ENCODE results near the gene IGHMBP2.
"Not testable (repeated sequence)": the region's sequence is repeated elsewhere in the genome, so short reads cannot be mapped to it uniquely, and the experiment has no call there.

Gene IGHMBP2

GRCh38 chr11:68962527-68963250 lies 59.0 kb downstream of the IGHMBP2 start:
- ATAC-seq (replicated peaks) (peak; percentile 60 to 74), DNase-seq (no peak)
- H3K36me3 Mint-ChIP-seq, result no peaks in the 10 kb centered on the region
- H3K4me3 Mint-ChIP-seq, result no peak overlapping the region
- peaks cover 3 to 27% of the 10 kb centered on the region in 2 donors for H3K27me3 Mint-ChIP-seq
- peak overlapping the region; percentile 79 for H3K27ac Mint-ChIP-seq
- no peaks in the 10 kb centered on the region for H3K9me3 Mint-ChIP-seq
- H3K4me1 Mint-ChIP-seq, result peaks cover 3 to 8% of the 10 kb centered on the region in 2 donors

DNA sequence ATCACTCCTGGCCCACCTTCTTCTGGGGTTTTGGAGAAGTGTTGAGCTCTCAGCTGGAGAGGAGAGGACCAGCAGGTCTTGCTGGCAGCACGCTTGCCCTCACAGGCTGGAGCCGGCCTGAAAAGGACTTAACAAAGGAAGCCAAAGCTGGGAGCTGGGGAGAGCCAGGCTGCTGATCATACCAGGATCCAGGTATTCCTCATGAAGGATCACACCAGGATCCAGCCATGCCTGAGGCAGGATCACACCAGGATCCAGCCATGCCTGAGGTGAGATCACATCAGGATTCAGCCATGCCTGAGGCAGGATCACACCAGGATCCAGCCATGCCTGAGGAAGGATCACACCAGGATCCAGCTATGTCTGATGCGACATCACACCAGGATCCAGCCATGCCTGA lies 60.1 kb downstream of the IGHMBP2 start:
- Mint-ChIP-seq H3K4me3 (no peak overlapping the region), H3K27ac (no peak overlapping the region), H3K9me3 (no peaks in the 10 kb centered on the region), H3K27me3 (peaks cover 14 to 38% of the 10 kb centered on the region in 2 donors), H3K36me3 (no peaks in the 10 kb centered on the region), H3K4me1 (peaks cover 3 to 8% of the 10 kb centered on the region in 2 donors)
- ATAC-seq (replicated peaks), result no peak
- DNase-seq, result no peak

- H3K27me3 Mint-ChIP-seq, result peaks cover 15 to 39% of the 10 kb centered on the region in 2 donors
- DNase-seq (no peak), ATAC-seq (replicated peaks) (no peak)
- H3K36me3 Mint-ChIP-seq, result no peaks in the 10 kb centered on the region
- peaks cover 0 to under 1% of the 10 kb centered on the region in 2 donors for H3K9me3 Mint-ChIP-seq
- H3K4me3 Mint-ChIP-seq, result no peak overlapping the region
- H3K27ac Mint-ChIP-seq, result no peak overlapping the region
- H3K4me1 Mint-ChIP-seq, result peaks cover 3 to 8% of the 10 kb centered on the region in 2 donors
Observed at GRCh38 chr11:68965901-68966853, 62.5 kb downstream of the IGHMBP2 start.

DNA sequence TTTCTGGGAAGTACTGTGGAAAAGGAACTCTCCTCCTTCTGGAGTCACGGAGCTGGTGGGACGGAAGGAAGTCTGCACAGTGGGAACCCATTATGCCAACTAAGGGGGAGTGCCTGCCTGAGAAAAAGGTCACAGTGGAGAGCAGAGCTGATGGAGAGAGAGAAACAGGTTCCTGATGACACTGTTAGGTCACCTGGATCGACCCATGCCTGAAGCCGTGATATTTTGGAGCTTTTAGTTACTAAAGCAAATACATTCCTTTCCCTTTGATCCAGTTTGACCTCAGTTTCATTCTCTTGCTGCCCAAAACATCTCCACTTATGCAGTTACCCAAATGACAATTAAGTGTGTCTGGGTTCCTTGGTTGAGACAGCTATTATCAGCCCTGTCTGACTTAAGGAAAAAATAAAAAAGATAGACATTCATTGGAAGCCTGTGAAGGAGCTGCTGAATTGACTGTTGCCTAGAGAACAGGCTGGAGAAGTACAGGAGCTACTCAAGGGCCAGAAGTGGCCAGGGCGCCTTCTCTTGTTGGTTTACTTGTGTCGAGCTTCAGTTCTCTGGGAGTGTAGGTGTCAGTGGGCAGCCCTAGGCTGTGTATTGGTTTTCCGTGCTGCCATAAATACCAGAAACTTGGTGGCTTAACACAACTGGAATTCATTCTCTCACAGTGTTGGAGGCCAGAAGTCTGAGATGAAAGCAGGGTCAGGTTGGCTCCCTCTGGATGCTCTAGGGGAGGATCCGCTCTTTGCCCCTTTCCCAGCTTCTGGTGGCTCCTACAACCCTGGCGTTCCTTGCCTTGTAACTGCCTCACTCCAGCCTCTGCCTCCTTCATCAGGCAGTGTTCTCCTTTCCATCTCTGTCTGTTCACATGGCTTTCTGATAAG lies 63.4 kb downstream of the IGHMBP2 start:
- ATAC-seq (replicated peaks), result no peak
- H3K4me3 Mint-ChIP-seq, result no peak overlapping the region
- no peak overlapping the region for H3K27ac Mint-ChIP-seq
- H3K4me1 Mint-ChIP-seq, result peaks cover 3 to 8% of the 10 kb centered on the region in 2 donors
- peaks cover 0 to 4% of the 10 kb centered on the region in 2 donors for H3K9me3 Mint-ChIP-seq
- no peak for DNase-seq
- H3K27me3 Mint-ChIP-seq, result peaks cover 15 to 45% of the 10 kb centered on the region in 2 donors
- no peaks in the 10 kb centered on the region for H3K36me3 Mint-ChIP-seq

GRCh38 chr11:68968306-68969250 lies 64.9 kb downstream of the IGHMBP2 start:
- DNase-seq (no peak), ATAC-seq (replicated peaks) (no peak)
- H3K27ac Mint-ChIP-seq, result no peak overlapping the region
- no peaks in the 10 kb centered on the region for H3K36me3 Mint-ChIP-seq
- H3K4me3 Mint-ChIP-seq, result no peak overlapping the region
- no peaks in the 10 kb centered on the region for H3K4me1 Mint-ChIP-seq
- peaks cover 20 to 51% of the 10 kb centered on the region in 2 donors for H3K27me3 Mint-ChIP-seq
- H3K9me3 Mint-ChIP-seq, result peaks cover 0 to 4% of the 10 kb centered on the region in 2 donors

- no peaks in the 10 kb centered on the region for H3K36me3 Mint-ChIP-seq
- peaks cover 20 to 51% of the 10 kb centered on the region in 2 donors for H3K27me3 Mint-ChIP-seq
- no peaks in the 10 kb centered on the region for H3K4me1 Mint-ChIP-seq
- no peak overlapping the region for H3K27ac Mint-ChIP-seq
- DNase-seq, result no peak
- ATAC-seq (replicated peaks), result no peak
- H3K9me3 Mint-ChIP-seq, result peaks cover 0 to 4% of the 10 kb centered on the region in 2 donors
- H3K4me3 Mint-ChIP-seq, result no peak overlapping the region
Observed at GRCh38 chr11:68969386-68969785, 65.7 kb downstream of the IGHMBP2 start.

DNA sequence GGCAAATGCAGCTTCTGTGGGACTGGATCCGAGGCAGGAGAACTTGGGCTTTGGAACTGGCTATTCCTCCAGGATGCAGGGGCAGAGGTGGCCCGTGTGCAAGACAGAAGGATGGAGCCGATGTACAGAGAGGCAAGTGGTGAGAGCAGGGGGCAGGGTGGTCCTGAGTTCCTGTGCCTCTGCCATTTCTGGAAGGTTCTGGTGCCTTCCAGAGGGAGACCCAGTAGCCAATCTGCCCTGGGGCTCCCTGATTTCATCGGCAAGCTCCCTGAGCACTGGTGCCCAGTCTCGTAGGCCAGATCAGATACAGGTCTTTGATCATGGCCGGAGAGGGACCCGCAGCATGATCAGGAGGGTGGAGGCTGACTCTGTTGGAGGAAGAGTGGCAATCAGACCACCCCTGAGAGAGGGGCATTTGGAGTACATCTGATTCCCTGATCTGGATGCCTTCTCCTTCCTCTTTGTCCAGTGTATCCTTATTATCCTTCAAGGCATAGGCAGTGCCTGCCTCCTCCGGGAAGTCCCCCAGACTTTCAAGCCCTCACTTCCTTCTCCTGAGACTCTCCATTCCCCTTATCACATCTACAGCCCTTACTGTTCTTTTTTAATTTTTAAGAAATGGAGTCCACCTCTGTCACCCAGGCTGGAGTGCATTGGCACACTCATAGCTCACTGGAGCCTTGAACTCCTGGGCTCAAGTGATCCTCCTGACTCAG lies 67.4 kb downstream of the IGHMBP2 start:
- peaks cover 3 to 5% of the 10 kb centered on the region in 2 donors for H3K4me1 Mint-ChIP-seq
- peaks cover 20 to 58% of the 10 kb centered on the region in 2 donors for H3K27me3 Mint-ChIP-seq
- DNase-seq, result no peak
- no peak overlapping the region for H3K27ac Mint-ChIP-seq
- peaks cover 3% of the 10 kb centered on the region in 2 donors for H3K36me3 Mint-ChIP-seq
- H3K9me3 Mint-ChIP-seq, result peaks cover 4 to 8% of the 10 kb centered on the region in 2 donors
- no peak for ATAC-seq (replicated peaks)
- H3K4me3 Mint-ChIP-seq, result no peak overlapping the region

GRCh38 chr11:68973219-68973618 lies 69.5 kb downstream of the IGHMBP2 start:
- H3K4me3 Mint-ChIP-seq, result no peak overlapping the region
- H3K4me1 Mint-ChIP-seq, result peaks cover 3 to 5% of the 10 kb centered on the region in 2 donors
- no peak for ATAC-seq (replicated peaks)
- peaks cover 16 to 51% of the 10 kb centered on the region in 2 donors for H3K27me3 Mint-ChIP-seq
- peaks cover 3% of the 10 kb centered on the region in 2 donors for H3K36me3 Mint-ChIP-seq
- H3K9me3 Mint-ChIP-seq, result peaks cover 4 to 8% of the 10 kb centered on the region in 2 donors
- no peak for DNase-seq
- H3K27ac Mint-ChIP-seq, result no peak overlapping the region

DNA sequence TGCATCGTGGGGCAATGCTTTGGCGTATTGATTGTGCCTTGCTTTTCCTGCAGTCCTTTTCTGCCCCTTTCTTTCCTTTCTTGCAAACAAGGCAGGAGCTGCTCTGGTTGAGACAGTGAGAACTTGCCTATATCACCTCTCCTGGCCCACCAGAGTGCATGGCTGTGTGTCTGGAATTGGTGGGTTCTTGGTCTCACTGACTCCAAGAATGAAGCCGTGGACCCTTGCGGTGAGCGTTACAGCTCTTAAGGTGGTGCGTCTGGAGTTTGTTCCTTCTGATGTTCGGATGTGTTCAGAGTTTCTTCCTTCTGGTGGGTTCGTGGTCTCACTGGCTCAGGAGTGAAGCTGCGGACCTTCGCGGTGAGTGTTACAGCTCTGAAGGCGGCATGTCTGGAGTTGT lies 70.0 kb downstream of the IGHMBP2 start:
- ATAC-seq (replicated peaks); H3K27ac Mint-ChIP-seq; H3K4me1 Mint-ChIP-seq; DNase-seq; H3K36me3 Mint-ChIP-seq; H3K4me3 Mint-ChIP-seq; H3K9me3 Mint-ChIP-seq: not testable (repeated sequence)
- H3K27me3 Mint-ChIP-seq, result peaks cover 15 to 51% of the 10 kb centered on the region in 2 donors

DNA sequence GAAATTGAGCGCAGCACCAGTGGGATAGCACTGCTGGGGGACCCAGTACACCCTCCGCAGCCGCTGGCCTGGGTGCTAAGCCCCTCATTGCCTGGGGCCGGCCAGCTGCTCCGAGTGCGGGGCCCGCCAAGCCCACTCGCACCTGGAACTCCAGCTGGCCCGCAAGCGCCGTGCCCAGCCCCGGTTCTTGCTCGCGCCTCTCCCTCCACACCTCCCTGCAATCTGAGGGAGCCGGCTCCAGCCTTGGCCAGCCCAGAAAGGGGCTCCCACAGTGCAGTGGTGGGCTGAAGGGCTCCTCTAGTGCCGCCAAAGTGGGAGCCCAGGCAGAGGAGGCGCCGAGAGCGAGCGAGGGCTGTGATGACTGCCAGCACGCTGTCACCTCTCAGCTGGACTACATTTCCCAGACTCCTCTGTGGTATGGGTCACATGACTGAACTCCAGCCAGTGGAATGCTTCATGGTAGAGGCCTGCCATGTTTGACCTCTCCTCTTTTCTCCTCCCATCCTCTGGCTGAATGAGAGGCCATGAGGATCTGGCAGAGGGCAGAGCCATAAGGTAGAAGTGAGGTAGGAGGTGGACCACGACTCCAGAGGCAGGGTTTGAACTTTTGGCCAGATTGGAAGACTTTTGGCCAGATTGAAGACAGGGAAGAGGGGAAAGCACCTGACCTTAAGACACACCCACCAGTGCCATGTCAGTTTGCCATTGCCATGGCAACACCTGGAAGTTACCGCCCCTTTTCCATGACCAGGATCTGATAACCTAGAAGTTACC lies 70.9 kb downstream of the IGHMBP2 start:
- peaks cover 4 to 8% of the 10 kb centered on the region in 2 donors for H3K9me3 Mint-ChIP-seq
- no peak overlapping the region for H3K4me3 Mint-ChIP-seq
- H3K27me3 Mint-ChIP-seq, result peaks cover 23 to 57% of the 10 kb centered on the region in 2 donors
- peaks cover 3% of the 10 kb centered on the region in 2 donors for H3K36me3 Mint-ChIP-seq
- H3K4me1 Mint-ChIP-seq, result peaks cover 3 to 5% of the 10 kb centered on the region in 2 donors
- ATAC-seq (replicated peaks) (peak; percentile 83 to 96), DNase-seq (no peak)
- H3K27ac Mint-ChIP-seq, result peak overlapping the region; percentile 91

GRCh38 chr11:68976095-68976494 lies 72.4 kb downstream of the IGHMBP2 start:
- no peak for DNase-seq
- no peak overlapping the region for H3K27ac Mint-ChIP-seq
- H3K4me1 Mint-ChIP-seq, result peaks cover 3 to 5% of the 10 kb centered on the region in 2 donors
- no peak for ATAC-seq (replicated peaks)
- H3K9me3 Mint-ChIP-seq, result peaks cover 4 to 8% of the 10 kb centered on the region in 2 donors
- H3K36me3 Mint-ChIP-seq, result peaks cover 3% of the 10 kb centered on the region in 2 donors
- no peak overlapping the region for H3K4me3 Mint-ChIP-seq
- peaks cover 32 to 58% of the 10 kb centered on the region in 2 donors for H3K27me3 Mint-ChIP-seq

DNA sequence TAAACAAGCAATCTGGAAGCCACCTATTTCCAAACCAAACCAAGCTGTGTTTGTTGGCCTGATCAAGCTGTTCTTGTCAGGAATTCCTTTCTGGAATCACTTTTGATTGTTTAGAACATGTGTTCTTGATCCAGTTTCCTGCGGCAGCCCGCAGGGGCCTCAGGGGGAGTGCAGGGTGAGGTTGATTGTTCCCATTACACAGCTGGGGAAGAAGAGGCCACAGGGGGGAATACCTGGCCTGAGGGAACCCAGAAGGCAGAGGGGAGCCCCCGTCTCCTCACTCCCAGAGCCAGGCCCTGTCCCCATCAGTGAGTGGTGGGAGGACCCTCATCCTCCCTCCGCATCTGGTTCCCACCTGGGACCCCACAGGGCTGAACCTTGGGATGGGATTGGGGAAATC lies 72.9 kb downstream of the IGHMBP2 start:
- Mint-ChIP-seq H3K27ac (no peak overlapping the region), H3K27me3 (peaks cover 35 to 53% of the 10 kb centered on the region in 2 donors), H3K36me3 (peaks cover 3% of the 10 kb centered on the region in 2 donors), H3K9me3 (peaks cover 4 to 5% of the 10 kb centered on the region in 2 donors), H3K4me1 (peaks cover 3 to 5% of the 10 kb centered on the region in 2 donors), H3K4me3 (no peak overlapping the region)
- no peak for DNase-seq
- ATAC-seq (replicated peaks), result no peak
